Astrocyte of the cerebellum (primary cell): ENCODE results near the gene CATSPER3.

ENCODE experiments used
- DNase-seq: peaks from one replicate; pipeline ENCODE4 v3.0.0-alpha.2; 2011; ENCODE audit warnings: low read depth
- H3K4me3 ChIP-seq: 2 replicates; pipeline ENCODE4 v1.5.1; 2011; ENCODE audit warnings: mild to moderate bottlenecking, low read depth, low read length, moderate library complexity
- CTCF ChIP-seq: IDR thresholded peaks from 2 replicates; pipeline ENCODE4 v1.5.1; 2012; ENCODE audit warnings: low read length, low read depth, moderate library complexity, mild to moderate bottlenecking; ENCODE audit errors: missing control alignments
- in situ Hi-C: cut with HindIII; loops from 2 replicates; pipeline ENCODE4 v1.10.0; 2017; ENCODE audit warnings: low sequenced_read_pairs

The CATSPER3 gene

GRCh38 chr5:135057233-135057632 lies 89.5 kb downstream of the CATSPER3 start:
- in situ Hi-C loops: no loop called here
- TF ChIP-seq CTCF: no peak
- no peak for DNase-seq
- H3K4me3 ChIP-seq: no peak overlapping the region

DNA sequence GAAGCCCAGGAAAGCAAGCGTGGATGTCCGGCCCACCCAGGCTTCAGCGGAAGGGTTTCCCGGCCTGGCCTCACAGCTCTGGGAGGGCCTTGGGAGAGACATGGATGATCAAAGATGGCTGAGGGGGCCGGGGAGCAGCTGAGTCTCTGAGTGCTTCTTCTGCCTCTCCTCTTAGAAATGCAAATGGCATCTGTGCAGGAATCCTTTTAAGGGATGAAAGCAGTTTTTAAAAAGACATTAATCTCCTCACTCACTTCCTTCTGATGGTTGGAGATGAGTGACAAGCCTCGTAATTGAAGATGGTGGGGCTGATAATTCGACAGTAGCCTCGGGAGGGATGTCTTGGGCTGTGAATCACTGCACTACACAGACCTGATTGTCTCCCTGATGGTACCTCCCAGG lies 90.6 kb downstream of the CATSPER3 start:
- DNase-seq: no peak
- no peak overlapping the region for H3K4me3 ChIP-seq
- no peak for TF ChIP-seq CTCF
- in situ Hi-C loops: no loop called here

DNA sequence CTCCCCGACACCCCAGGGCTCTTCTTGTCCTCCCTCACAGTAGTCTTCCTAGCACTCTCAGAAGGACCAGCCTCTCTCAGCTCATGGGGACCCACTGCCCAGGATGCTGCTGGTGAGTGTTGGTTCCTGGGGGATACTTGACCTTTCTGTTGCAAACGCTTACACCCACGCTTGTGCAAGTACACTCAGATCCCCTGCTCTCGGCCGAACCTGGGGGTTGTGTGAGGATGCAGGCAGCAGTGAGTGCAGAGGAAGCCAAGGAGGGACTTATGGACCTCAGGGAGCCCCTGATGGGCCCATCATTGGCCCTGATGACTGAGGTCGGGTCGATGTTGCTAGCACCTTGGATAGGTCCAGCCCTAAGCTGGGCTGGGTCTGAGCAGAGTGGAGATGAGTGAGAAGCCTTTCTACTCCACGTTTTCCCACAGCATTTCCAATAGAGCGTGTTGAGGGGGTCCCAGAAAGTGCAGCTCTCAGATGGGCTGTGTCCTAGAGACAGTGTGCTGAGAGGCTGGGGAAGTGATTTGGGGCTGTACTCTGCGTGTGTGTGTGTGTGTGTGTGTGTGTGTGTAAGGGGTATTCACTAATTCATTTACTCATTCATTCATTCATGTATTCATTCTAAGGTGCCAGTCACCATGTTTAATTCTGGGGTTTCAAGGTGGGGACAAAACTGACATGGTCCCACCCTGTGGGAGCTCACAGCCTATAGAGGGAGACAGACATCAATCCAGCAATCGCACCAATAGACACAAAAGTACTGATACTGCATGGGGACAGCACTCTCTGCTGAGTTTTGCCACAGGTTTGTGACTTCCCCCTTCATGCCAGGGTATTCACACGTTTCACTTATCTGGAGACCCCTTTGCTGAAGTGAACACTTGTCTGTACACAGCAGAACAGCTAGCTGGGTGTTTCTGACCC lies 91.6 kb downstream of the CATSPER3 start:
- no peak for TF ChIP-seq CTCF
- no peak overlapping the region for H3K4me3 ChIP-seq
- no peak for DNase-seq
- in situ Hi-C loops: no loop called here

GRCh38 chr5:135060021-135060420 lies 92.3 kb downstream of the CATSPER3 start:
- TF ChIP-seq CTCF: no peak
- H3K4me3 ChIP-seq: no peak overlapping the region
- no peak for DNase-seq
- in situ Hi-C loops: no loop called here

GRCh38 chr5:135061001-135061400 lies 93.3 kb downstream of the CATSPER3 start:
- H3K4me3 ChIP-seq: no peak overlapping the region
- no peak for DNase-seq
- in situ Hi-C loops: no loop called here
- no peak for TF ChIP-seq CTCF
